ENCODE data around the gene CENATAC. TPM values are rescaled to one million over a fixed set of nuclear protein-coding genes. Genes with fewer than 3 reads are reported as not detected.

CENATAC gene
- total RNA-seq, 1 donor from 2014 or later, result 66.6 TPM

DNA sequence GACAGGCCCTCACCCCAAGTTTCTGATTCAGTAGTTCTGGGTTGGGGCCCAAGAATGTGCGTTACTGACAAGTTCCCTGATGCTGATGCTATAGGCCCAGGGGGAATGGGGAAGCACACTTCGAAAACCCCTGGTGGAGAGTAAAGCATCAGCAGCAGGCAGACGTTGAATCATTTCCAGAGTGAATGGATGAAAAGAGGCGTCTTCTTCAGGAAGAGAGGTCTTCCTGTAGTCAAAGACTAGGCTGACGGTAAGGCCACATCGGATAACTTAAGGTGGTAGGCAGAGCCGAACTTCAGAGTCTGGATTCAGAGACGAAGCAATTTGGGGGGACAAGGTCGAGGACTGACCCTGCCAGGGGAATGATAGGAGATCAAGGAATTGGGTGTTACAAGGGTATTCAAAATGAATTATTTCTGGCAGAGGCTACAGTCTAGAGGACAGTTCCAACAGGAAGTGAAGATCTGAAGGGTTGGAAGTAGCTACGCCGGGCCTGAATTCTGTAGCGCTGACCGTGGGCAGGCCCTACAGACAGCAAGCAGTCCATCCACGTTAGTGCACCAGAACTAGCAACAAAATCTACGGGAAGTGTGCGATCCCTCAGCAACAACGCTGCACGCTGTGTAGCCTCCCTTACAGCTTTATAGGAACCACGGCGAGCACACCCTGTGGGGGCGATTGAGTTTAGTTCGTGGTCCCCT lies 862 bp upstream of the CENATAC start:
- intact Hi-C loops (cut with micrococcal nuclease), result loop anchor here (5.0 kb wide), 4 partner anchors 200 to 425 kb away; partner anchors contain the start of genes ARCN1, PHLDB1 and RNF26

DNA sequence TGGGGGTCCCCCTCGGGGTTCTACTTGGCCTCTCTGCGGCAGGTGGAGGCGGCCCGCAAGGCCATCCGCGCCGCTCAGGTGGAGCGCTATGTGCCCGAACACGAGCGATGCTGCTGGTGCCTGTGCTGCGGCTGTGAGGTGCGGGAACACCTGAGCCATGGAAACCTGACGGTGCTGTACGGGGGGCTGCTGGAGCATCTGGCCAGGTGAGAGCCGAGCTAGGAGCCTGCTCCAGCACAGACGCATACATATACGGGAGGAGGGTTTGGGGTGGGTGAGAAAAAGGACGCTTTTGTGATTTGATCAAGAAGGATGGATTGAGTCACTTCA lies 415 bp downstream of the CENATAC start:
- intact Hi-C loops (cut with micrococcal nuclease), result loop anchor here (1.0 to 5.0 kb wide), 13 partner anchors 20 to 426 kb away; partner anchors contain the start of genes ARCN1, DPAGT1, HINFP and HYOU1

DNA sequence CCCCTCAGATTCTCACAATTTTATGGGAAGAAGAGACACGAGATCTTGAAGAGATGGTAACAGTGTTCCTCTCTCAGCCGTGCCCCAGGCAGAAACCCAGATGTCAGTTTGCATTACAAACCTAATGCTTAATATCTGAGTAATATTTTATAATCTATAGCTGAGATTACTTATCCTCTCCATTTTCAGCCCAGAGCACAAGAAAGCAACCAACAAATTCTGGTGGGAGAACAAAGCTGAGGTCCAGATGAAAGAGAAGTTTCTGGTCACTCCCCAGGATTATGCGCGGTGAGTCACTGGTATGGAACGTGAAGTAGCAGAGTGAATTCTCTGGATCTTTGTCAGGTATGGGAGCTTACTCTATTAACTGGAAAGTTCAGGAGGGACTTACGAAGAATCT lies 884 bp downstream of the CENATAC start:
- intact Hi-C loops (cut with micrococcal nuclease), result loop anchor here (1.0 to 5.0 kb wide), 13 partner anchors 19 to 427 kb away; partner anchors contain the start of genes ARCN1, DPAGT1, HINFP and HYOU1

DNA sequence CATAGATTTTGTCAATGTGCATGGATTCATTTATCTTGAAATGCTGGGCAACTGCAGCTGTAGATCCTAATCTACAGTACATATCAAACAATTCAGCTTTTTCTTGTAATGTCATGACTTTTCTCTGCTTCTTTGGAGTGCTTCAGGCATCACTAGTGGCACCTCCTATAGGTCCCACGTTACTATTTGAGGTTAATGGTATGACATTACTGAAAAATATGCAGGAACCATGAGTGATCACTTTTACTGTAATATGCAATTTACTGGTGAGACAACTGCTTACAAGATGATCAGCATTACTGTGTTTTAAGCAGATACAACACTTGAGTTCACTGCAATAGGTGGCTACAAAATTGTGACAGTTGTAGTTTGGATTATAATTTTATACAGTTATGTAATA lies 3.0 kb downstream of the CENATAC start:
- intact Hi-C loops (cut with micrococcal nuclease), result no loop called here

DNA sequence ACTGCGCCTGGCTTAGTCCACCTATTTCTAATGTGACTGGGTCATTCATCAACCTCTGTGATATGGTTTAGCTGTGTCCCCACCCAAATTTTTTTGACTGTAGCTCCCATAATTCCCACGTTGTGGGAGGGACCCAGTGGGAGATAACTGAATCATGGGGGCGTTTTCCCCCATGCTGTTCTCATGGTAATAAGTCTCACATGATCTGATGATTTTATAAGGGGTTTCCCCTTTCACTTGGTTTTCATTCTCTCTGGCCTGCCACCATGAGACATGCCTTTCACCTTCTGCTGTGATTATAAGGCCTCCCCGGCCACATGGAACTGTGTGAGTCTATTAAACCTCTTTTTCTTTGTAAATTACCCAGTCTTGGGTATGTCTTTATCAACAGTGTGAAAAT lies 8.7 kb downstream of the CENATAC start:
- intact Hi-C loops (cut with micrococcal nuclease), result no loop called here

DNA sequence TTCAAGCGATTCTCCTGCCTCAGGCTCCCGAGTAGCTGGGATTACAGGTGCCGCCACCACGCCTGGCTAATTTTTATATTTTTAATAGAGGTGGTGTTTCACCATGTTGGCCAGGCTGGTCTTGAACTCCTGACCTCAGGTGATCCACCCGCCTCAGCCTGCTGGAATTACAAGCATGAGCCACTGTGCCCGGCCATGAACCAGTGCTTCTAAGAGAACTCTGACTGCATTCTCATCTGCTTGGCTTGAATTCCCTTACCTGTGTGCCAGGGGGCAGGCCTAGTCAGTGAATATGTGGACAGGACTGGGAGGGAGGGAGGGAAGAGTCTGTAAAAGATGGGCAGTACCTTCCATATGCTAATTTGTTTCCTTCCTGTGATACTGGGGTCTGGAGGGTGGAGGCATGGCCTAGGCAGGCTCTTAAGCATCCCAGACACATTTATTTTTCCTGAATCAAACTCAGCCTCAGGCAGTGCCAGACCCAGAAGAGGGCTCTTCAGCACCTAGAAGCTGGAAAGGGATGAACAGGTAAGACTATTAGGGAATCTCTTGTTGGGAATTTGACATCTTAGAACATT lies 13.6 kb downstream of the CENATAC start:
- intact Hi-C loops (cut with micrococcal nuclease), result no loop called here

DNA sequence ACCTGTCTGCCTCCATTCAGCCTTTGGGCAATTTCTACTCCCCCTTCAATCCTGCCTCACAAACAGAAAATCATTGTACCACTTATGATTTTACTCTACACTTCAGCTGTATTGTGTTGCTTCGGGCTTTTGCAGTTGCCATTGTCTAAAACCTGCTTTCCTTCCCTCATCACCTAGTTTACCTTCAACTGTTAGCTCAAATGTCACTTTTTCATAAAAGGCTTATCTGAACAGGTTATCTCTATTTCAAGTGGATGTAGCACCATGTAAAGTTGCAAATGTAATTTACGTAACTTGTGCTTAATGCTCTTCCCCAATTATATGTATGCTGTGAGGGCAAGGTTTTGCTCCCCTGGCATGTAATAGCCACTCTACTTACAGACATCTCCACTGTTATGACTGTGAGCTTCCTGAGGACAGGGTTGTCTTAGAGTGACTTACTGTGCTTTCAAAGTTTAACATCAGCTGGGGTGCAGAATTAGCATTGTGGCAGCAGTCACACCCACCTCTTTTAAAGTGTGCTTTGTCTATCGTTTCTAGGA lies 14.8 kb downstream of the CENATAC start:
- intact Hi-C loops (cut with micrococcal nuclease), result no loop called here

DNA sequence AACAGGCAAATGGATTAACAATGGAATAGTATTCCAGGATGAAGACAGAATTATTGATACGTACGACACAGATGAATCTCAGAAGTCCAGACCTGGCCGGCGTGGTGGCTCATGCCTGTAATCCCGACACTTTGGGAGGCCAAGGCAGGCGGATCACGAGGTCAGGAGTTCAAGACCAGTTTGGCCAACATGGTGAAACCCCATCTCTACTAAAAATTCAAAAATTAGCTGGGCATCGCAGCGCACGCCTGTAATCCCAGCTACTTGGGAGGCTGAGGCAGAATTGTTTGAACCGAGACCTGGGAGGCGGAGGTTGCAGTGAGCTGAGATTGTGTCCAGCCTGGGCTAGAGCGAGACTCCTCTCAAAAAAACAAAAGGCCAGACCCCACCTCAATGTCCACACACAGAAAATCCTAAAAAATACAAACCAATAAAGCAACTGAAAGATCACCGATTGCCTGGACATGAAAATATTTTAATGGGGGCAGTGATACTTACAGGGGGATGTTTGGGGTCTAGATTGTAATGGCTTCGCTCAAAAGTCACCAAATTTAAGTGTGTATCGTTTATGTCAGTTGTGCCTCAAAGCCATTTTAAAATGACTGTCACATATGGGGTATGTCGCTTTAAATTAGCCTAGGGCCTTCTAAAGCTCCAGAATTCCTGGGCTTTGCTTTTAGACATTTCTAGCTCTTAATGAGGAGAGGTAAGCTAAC lies 16.4 kb downstream of the CENATAC start:
- intact Hi-C loops (cut with micrococcal nuclease), result no loop called here

DNA sequence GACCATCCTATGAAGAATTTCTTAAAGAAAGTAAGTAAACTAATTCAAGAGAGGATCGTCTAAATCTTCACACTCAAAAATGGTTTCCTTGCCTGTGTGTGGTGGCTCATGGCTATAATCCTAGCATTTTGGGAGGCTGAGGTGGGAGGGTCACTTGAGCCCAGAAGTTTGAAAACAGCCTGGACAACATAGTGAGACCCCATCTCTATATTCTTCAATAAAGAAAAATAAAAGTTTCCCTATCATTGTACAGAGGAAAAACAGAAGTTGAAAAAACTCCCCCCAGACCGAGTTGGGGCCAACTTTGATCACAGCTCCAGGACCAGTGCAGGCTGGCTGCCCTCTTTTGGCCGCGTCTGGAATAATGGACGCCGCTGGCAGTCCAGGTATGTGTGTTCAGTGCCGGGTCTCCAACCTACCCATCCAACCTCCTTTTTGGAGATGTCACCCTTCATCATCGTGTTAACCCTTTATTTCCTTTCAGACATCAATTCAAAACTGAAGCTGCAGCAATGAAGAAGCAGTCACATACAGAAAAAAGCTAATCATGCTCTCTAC lies 17.2 kb downstream of the CENATAC start:
- intact Hi-C loops (cut with micrococcal nuclease), result loop anchor here (5.0 kb wide), 1 partner anchor 307 kb away; no protein-coding TSS in a partner anchor

DNA sequence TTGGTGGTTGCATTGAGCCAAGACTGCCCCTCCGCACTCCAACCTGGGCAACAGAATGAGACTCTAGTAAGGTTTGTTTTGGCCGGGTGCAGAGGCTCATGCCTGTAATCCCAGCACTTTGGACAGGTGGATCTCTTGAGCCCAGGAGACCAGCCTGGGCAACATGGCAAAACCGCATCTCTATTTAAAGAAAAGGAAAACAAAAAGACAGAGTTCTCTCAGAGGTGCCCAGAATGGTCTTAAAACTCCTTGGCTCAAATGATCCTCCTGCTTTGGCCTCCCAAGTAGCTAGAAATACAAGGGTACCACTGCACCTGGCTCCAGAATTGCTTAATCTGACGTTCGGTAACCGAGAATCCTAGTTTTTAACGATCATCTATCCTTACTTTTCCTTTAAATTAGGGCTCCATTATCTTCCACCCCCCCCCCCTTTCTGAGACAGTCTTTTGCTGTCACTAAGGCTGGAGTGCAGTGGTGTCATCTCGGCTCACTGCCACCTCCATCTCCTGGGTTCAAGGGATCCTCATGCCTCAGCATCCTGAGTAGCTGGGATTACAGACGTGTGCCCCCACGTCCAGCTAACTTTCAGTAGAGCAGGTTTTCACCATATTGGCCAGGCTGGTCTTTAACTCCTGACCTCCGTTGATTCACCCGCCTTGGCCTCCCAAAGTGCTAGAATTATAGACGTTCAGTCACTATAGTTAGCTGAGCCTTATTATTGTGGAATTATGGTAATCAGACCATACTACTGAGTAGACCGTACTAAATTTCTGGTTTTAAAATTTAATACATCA lies 18.5 kb downstream of the CENATAC start:
- intact Hi-C loops (cut with micrococcal nuclease), result loop anchor here (5.0 kb wide), 1 partner anchor 306 kb away; no protein-coding TSS in a partner anchor

DNA sequence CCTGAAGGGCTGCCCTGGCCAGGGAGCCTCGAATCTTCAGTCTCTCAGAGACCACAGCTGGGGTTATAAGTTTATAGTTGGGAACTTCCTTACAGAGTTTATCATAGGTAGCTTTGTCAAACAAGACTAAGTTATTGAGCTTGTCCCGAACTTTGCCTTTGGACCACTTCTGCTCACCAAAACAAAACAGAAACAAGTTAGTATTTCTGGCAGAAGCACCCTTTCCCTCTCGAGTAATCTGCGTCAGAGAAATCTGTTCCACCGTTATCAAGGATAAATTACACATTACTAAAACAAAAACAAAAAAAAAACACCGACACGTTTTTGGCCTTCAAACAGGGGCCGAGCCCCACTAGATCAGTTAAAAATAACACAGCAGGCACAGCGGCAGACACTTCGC lies 19.4 kb downstream of the CENATAC start:
- intact Hi-C loops (cut with micrococcal nuclease), result loop anchor here (5.0 kb wide), 1 partner anchor 305 kb away; no protein-coding TSS in a partner anchor

DNA sequence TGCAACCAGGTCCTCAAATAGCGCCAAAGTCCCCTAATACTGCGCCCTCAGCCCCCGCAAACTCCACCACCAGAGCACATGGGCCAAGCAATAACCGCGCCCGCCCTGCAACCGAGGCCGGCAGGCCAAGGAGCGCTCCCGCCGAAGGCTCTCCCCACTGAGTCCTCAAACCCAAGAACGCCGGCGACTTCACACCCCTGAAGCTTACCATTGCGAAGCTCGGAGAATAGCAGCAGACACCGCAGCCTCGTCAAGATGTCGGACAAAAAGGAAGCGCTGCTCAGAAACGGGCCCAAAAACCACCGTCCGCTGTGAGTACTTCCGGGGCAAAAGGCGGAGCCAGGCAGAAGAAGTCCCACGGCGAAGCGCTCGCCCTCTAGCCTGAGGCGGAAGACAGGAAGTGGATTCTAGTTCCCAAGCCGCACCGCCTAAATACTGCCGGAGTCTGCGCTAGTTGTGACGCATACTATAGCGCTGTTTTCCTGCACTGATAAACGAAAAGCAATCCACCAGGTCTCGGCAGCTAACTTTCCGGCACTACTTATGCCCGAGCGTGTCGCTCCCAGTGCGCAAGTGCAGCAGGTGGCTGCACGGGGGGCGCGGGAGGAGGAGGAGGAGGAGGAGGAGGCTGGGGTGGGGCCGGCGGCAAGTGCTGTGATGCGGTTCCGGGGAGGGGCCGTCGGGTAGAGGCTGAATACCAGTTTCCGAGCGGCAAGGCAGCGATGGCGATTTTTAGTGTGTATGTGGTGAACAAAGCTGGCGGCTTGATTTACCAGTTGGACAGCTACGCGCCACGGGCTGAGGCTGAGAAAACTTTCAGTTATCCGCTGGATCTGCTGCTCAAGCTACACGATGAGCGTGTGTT lies 20.4 kb downstream of the CENATAC start, which contains the start of the genes RPS25 and TRAPPC4:
Gene RPS25 (minus strand): TSS at position 270 of the 865 bp plus-strand sequence. CDS start 59 bp downstream, at position 211.
Gene TRAPPC4 (plus strand): TSS at position 693 of the 865 bp plus-strand sequence. CDS start 30 bp downstream, at position 723.
- intact Hi-C loops (cut with micrococcal nuclease), result loop anchor here (1.0 to 5.0 kb wide), 17 partner anchors 12 to 582 kb away; partner anchors contain the start of genes C2CD2L, CBL, CENATAC and DDX6

DNA sequence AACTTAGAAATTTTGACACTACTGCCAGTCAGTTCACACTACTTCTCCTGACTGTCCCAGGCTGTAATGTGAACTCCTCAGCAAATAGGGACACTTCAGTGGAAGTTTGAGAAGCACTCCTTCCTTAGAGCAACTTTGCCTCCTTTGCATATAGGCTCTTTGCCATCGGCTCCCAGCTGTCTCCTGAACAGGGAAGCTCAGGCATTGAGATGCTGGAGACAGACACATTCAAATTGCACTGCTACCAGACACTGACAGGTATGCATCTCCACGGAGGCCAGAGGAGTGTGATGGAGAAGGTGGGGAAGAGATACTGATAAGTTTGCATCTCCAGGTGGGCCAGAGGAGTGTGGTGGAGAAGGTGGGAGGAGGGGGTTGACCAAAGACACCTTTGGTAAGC lies 22.1 kb downstream of the CENATAC start:
- intact Hi-C loops (cut with micrococcal nuclease), result loop anchor here (5.0 kb wide), 1 partner anchor 302 kb away; no protein-coding TSS in a partner anchor

DNA sequence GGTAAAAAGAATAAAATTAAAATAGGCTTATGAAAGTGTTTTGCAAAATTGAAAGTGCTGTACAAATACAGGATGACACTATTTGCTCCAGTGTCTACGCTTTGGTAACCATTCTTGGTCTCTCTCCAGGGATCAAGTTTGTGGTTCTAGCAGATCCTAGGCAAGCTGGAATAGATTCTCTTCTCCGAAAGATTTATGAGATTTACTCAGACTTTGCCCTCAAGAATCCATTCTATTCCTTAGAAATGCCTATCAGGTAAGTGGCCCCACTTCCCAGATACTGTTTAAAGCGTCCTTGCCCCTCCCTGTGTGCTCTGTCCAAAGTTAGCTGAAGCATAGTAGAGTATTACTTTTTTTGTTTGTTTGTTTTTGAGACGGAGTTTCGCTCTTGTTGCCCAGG lies 23.7 kb downstream of the CENATAC start:
- intact Hi-C loops (cut with micrococcal nuclease), result no loop called here

DNA sequence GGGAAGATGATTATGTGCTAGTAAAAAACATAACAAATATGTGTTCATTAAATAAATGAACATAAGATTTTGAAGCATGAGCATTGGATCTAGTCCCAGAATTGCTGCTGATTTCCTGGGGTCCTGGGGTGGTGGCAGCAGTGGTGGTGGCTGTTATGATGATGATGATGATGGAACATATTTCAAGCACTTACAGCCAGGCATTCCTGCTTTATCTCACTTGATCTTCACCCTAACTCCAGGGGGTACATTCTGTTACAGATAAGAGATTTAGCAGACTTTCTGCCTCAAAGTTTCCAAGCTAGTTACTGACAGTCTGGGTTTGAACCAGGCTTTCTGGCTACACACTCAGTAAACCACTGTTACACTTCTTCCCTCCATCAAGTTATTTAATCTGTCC lies 25.8 kb downstream of the CENATAC start:
- intact Hi-C loops (cut with micrococcal nuclease), result no loop called here

DNA sequence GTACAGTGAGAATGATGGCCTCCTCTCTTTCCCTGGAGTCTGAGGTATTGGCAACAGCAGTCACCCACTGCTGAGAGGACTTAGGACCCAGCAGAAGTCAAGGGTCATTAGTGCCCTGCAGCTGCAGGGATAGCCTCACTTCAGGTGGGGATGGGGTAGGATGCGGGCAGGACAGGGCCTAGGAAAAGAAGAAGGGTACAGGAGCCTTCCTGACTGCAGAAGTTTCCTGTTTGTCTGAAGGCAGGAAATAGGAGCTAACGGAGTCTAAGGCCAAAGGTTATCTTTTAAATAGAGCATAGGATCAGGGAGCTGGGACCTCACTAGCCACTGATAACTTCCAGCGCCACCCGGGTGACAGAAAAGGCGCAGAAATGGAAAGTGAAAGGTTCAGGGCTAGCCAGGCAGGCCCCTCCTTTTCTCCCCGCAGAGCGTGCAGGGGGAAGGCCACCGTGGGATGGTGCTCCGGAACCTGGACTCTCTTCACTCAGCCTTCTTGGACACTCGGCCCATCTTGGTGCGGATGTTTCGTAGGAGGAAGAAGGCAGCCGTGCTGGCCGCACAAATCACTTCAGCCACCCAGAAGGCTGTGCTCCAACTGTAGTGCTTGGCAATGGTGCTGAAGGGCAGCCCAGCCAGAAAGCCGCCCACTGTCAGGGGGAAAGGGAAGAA lies 26.6 kb downstream of the CENATAC start:
- intact Hi-C loops (cut with micrococcal nuclease), result no loop called here

DNA sequence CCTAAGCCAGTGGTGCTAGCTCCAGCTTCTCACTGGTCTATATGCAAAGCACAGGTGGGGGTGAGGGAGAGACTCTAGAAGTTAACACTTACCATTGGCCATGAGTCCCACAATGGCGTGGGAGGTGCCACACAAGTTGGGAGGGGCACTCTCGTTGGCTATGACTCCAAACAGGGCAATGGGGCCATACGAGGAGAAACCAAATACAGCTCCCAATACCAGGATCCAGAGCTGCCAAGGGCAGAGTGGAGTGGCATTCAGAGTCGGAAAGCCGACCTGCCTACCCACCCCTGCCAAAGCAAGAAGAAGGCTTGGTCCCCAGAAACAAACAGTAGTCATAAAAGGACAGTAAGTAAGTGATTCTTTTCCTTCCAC lies 27.1 kb downstream of the CENATAC start:
- intact Hi-C loops (cut with micrococcal nuclease), result no loop called here

DNA sequence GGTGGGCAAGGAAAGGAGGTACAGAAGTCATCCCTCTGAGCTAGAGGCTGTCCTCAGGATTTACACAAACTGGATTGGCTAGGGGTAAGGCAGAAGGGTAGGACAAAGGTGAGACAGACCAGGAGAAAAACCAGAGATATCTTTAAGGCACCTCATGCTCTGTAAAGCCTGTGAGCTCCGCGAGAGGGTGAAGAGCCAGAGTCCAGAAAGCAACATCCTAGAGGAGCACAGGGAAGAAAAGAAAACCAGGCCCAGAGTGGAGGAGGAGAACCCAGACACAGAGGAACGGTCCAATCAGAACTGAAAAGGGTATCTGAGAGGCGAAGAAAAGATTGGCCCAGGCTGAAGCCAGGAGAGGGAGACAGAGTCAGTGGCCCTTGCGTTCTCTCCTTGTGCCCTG lies 27.6 kb downstream of the CENATAC start:
- intact Hi-C loops (cut with micrococcal nuclease), result no loop called here
